ENCODE data around the gene DYDC2. TPM values are rescaled to one million over a fixed set of nuclear protein-coding genes. Genes with fewer than 3 reads are reported as not detected.
"Not testable (repeated sequence)": the region's sequence is repeated elsewhere in the genome, so short reads cannot be mapped to it uniquely, and the experiment has no call there.

Gene DYDC2
- total RNA-seq, 2 donors from 2014 or later: 1.9 to 5.3 TPM

DNA sequence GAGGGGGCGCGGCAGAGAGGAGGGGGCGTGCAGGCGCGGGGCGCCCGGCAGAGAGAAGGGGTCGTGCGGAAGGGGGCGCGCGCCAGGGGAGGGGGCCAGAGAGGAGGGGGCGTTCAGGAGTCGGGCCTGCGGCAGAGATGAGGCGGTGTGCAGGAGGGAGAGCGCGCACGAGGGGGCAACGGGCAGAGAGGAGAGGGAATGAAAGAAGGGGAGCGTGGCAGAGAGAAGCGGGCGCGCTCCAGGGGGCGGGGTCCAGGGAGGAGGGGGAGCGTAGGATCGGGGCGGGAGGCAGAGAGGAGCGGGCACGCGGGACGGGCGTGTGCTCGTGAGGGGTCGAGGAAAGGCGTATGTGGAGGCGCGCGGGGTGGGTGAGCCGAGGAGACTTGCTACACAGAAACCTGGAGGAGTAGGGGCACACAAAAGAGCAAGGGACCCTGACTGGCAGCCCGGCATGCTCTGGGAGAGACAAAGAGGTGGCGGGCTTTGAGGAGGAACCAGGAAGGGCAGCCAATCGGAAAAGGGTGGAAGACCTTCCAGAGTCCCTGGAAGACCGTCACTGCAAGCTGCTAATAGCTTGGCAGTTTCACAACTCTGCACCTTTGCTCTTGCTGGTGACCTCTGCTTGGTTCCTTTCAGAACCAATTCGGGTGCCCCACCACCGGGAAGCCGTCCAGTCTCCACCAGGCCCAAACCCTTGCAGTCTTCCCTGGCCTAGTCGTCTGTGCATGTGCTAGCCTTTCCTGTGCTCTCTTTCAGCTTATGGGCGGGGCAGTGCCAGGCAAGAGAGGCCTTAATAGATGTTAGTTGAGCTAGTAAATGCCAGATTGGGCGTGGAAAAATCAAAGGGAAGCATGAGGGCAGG is 639 bp downstream of the DYDC2 start:
- TF ChIP-seq, protein P1, sequence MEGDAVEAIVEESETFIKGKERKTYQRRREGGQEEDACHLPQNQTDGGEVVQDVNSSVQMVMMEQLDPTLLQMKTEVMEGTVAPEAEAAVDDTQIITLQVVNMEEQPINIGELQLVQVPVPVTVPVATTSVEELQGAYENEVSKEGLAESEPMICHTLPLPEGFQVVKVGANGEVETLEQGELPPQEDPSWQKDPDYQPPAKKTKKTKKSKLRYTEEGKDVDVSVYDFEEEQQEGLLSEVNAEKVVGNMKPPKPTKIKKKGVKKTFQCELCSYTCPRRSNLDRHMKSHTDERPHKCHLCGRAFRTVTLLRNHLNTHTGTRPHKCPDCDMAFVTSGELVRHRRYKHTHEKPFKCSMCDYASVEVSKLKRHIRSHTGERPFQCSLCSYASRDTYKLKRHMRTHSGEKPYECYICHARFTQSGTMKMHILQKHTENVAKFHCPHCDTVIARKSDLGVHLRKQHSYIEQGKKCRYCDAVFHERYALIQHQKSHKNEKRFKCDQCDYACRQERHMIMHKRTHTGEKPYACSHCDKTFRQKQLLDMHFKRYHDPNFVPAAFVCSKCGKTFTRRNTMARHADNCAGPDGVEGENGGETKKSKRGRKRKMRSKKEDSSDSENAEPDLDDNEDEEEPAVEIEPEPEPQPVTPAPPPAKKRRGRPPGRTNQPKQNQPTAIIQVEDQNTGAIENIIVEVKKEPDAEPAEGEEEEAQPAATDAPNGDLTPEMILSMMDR (conservative IDR thresholded peaks at IDR 0.05): no peak
- peak overlapping the region; percentile 74 for H3K4me3 ChIP-seq (ENCODE audit: low read length)
- H3K36me3 ChIP-seq (ENCODE audit: control insufficient read depth, insufficient read depth, low read length): no peaks in the 10 kb centered on the region
- peaks cover 4% of the 10 kb centered on the region for H3K4me1 ChIP-seq (ENCODE audit: control insufficient read depth, insufficient read depth, low read length)
- H3K4me3 Mint-ChIP-seq: peak overlapping the region; percentile 80
- 16 to 19% methylated on average over 28 to 50 of the region's 50 CpGs for WGBS, 2 experiments (ENCODE audit: insufficient coverage in 1 of 2, insufficient read length in 1 of 2)
- H3K36me3 Mint-ChIP-seq (ENCODE audit: low read depth): no peaks in the 10 kb centered on the region
- DNase-seq: peak; percentile 83
- H3K9me3 Mint-ChIP-seq: peaks cover 2% of the 10 kb centered on the region
- no peaks in the 10 kb centered on the region for H3K9me3 ChIP-seq (ENCODE audit: control insufficient read depth, low read length)
- H3K27ac Mint-ChIP-seq: peak overlapping the region; percentile 89
- no peak overlapping the region for H3K27ac ChIP-seq (ENCODE audit: low read depth, low read length)
- H3K27me3 ChIP-seq (ENCODE audit: control insufficient read depth, insufficient read depth, low read length, poor library complexity, severe bottlenecking): peaks cover 25% of the 10 kb centered on the region
- H3K27me3 Mint-ChIP-seq (ENCODE audit: insufficient read depth): peaks cover 28% of the 10 kb centered on the region
- H3K4me1 Mint-ChIP-seq: peaks cover 8% of the 10 kb centered on the region
- no peak overlapping the region for H3K9ac ChIP-seq (ENCODE audit: extremely low read depth, low read length, poor library complexity, severe bottlenecking)

DNA sequence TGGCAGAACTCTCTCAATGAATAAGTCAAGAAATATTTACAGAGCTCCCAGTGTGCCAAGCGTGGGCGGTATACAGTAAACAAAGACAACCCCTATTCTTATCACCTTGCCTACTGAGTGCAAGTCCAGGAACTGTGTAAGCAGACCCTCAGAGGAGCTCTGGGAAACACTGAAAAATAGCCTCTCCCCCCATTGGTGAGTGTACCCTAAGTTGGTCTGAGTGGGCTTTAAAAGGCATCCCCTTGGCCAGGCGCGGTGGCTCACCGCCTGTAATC is 1.2 kb downstream of the DYDC2 start:
- Mint-ChIP-seq H3K4me1 (peaks cover 8% of the 10 kb centered on the region), H3K4me3 (peak overlapping the region; percentile 80), H3K36me3 (ENCODE audit: low read depth) (peaks cover 1% of the 10 kb centered on the region), H3K9me3 (peaks cover 2% of the 10 kb centered on the region), H3K27ac (no peak overlapping the region), H3K27me3 (ENCODE audit: insufficient read depth) (peaks cover 28% of the 10 kb centered on the region)
- 80 to 96% methylated on average over 2 to 5 of the region's 5 CpGs for WGBS, 2 experiments (ENCODE audit: insufficient coverage in 1 of 2, insufficient read length in 1 of 2)
- Histone ChIP-seq H3K9ac (ENCODE audit: extremely low read depth, low read length, poor library complexity, severe bottlenecking) (no peak overlapping the region), H3K4me3 (ENCODE audit: low read length) (peak overlapping the region; percentile 74), H3K27ac (ENCODE audit: low read depth, low read length) (no peak overlapping the region), H3K9me3 (ENCODE audit: control insufficient read depth, low read length) (no peaks in the 10 kb centered on the region), H3K4me1 (ENCODE audit: control insufficient read depth, insufficient read depth, low read length) (peaks cover 4% of the 10 kb centered on the region), H3K27me3 (ENCODE audit: control insufficient read depth, insufficient read depth, low read length, poor library complexity, severe bottlenecking) (peaks cover 25% of the 10 kb centered on the region), H3K36me3 (ENCODE audit: control insufficient read depth, insufficient read depth, low read length) (no peaks in the 10 kb centered on the region)
- DNase-seq: no peak
- TF ChIP-seq, protein P1 (conservative IDR thresholded peaks at IDR 0.05): no peak

DNA sequence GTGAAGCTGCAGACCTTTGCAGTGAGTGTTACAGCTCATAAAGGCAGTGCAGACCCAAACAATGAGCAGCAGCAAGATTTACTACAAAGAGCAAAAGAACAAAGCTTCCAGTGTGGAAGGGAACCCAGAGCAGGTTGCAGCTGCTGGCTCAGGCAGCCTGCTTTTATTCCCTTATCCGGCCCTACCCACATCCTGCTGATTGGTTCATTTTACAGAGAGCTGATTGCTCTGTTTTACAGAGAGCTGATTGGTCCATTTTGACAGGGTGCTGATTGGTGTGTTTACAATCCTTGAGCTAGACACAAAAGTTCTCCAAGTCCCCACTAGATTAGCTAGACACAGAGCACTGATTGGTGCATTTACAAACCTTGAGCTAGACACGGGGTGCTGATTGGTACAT is 2.3 kb downstream of the DYDC2 start:
- not testable (repeated sequence) for H3K4me1 Mint-ChIP-seq; H3K36me3 Mint-ChIP-seq (ENCODE audit: low read depth); H3K9me3 Mint-ChIP-seq; H3K9me3 ChIP-seq (ENCODE audit: control insufficient read depth, low read length); H3K4me3 ChIP-seq (ENCODE audit: low read length); H3K4me1 ChIP-seq (ENCODE audit: control insufficient read depth, insufficient read depth, low read length); DNase-seq; H3K9ac ChIP-seq (ENCODE audit: extremely low read depth, low read length, poor library complexity, severe bottlenecking); H3K27ac Mint-ChIP-seq; H3K4me3 Mint-ChIP-seq; H3K27ac ChIP-seq (ENCODE audit: low read depth, low read length); H3K36me3 ChIP-seq (ENCODE audit: control insufficient read depth, insufficient read depth, low read length)
- 94% methylated on average over 2 of the region's 2 CpGs; no CpG with 5 or more reads in 1 of the 2 experiments for WGBS, 2 experiments (ENCODE audit: insufficient coverage in 1 of 2, insufficient read length in 1 of 2)
- peaks cover 28% of the 10 kb centered on the region for H3K27me3 Mint-ChIP-seq (ENCODE audit: insufficient read depth)
- peaks cover 25% of the 10 kb centered on the region for H3K27me3 ChIP-seq (ENCODE audit: control insufficient read depth, insufficient read depth, low read length, poor library complexity, severe bottlenecking)
